Transverse colon (tissue), 4 donors: ENCODE measurements around the gene RGS6.

Source experiments
- CTCF ChIP-seq, 5 experiments: fragments of 200-600 bp in 3 of 5; fragments of 450-650 bp in 2 of 5; sonication (generic) in 3 of 5; IDR thresholded peaks; 1 replicate in 2 of 5; 2 replicates in 3 of 5; pipeline ENCODE4 v1.5.1; 2016 to 2017; ENCODE audit warnings: antibody characterized with exemption in 5 of 5, inconsistent platforms in 3 of 5, mild to moderate bottlenecking in 2 of 5, moderate library complexity in 1 of 5
- POLR2AphosphoS5 ChIP-seq, 3 donors: sonication (generic); formaldehyde crosslinking; IDR thresholded peaks; one replicate each; pipeline ENCODE4 v1.6.1; 2016; ENCODE audit warnings: antibody characterized with exemption in 3 of 3

DNA sequence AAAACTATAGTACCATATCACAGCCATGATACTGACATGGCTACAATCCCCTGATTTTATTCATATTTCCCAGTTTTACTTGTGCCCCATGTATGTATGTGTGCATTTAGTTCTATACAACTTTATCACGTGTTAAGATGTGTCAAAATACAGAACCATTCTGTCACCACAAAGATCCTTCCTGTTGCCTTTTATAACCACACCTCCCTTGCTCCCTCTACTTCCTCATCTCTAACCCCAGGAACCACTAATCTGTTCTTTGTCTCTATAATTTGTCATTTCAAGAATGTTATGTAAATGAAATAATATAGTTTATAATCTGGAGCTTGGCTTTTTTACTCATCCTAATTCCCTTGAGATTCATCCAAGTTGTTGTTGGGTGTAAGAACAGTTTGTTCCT, 603.3 kb downstream of the RGS6 start:
- TF ChIP-seq CTCF (IDR thresholded peaks at IDR 0.05) (no peak), POLR2AphosphoS5 (IDR thresholded peaks at IDR 0.05) (no peak)
